Suppressor macrophage treated with lipopolysaccharide for 4 hours (primary cell): ENCODE data around the gene FOXD4L3.
"Not testable (repeated sequence)": the region's sequence is repeated elsewhere in the genome, so short reads cannot be mapped to it uniquely, and the experiment has no call there.

ENCODE experiments used
- DNase-seq: peaks from one replicate; pipeline ENCODE4 v3.0.0-alpha.2; 2020

The FOXD4L3 gene

DNA sequence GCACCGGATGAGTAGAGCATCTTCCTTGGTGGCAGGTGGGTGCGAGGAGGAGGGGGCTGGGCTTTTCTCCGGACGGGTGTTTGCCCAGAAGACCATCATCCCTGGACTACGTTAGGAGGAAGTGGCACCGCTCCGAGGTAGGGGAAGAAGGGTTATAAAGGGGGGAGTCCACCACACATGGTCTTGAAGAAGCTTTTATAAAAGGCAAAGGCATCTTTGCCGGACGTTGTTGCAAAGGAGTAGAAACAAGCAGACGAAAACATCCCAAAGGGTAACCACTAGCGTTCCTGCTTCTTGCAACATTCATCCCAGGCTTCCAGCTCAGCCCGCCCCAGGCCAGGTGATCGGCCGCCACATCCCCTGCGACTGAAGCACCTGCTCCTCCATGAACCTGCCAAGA lies at the start of gene FOXD4L3:
FOXD4L3 (plus strand) TSS at position 301 of the 400 bp plus-strand sequence; CDS start at position 386, 85 bp downstream.
- not testable (repeated sequence) for DNase-seq

DNA sequence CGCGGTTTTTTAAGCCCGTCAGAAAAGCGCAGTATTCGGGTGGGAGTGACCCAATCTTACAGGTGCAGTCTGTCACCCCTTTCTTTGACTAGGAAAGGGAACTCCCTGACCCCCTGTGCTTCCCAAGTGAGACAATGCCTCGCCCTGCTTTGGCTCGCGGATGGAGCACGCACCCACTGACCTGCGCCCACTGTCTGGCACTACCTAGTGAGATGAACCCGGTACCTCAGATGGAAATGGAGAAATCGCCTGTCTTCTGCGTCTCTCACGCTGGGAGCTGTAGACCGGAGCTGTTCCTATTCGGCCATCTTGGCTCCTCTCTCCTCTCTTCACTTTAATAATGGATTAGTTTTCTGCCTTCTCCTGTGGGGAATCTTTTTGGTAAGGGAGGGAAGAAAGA lies 21.6 kb upstream of the FOXD4L3 start:
- not testable (repeated sequence) for DNase-seq

DNA sequence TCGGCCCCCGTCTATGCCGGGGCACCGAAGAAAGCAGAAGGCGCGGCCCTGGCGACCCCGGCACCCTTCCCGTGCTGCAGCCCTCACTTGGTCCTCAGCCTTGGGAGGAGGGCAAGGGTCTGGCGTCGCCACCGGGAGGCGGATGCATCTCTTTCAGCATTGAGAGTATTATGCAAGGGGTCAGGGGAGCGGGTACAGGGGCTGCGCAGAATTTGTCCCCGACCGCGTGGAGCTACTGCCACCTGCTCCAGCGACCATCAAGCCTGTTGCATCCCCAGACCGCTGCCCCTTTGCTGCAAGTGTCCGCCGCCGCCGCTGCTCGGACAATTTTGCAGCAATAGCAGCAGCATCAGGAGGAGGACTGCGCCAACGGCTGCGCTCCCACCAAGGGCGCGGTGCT lies 1.1 kb downstream of the FOXD4L3 start:
- not testable (repeated sequence) for DNase-seq

DNA sequence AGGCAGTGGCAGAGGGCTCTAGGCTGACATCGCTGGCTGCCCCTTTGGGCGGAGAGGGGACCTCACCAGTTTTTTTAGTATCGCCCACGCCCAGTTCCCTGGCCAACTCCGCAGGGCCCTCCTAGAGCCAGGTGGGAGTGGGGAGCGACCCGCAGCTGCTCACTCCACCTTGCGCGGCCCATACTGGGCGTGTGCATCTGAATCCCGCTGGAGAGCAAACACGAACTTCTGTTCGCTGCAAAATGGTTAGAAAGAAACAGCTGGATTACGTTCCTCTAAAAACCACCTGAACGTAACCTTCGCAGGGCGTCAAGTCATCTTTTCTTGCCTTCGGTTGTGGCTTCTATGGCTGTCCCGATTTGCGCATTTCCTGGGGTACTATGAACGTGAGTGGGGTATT lies 1.5 kb downstream of the FOXD4L3 start:
- DNase-seq, result not testable (repeated sequence)

DNA sequence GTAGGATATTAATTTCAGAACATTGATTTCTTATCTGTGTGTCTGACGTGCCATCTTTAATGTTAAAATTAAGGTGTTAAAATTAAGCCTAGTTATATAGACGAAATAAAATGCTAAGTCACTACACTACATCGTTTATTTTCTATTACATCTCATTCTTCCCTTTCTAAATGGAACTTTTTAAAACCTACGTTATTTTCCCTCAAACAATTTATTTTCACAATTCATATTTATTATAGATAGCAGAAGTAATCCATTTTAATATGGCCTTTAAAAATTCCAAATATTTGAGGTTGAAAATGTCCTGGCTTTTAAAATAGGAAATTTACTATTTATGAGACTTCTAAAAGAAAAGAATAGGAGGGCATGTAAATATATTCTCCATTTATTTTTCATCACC lies 2.1 kb downstream of the FOXD4L3 start:
- DNase-seq, result not testable (repeated sequence)

DNA sequence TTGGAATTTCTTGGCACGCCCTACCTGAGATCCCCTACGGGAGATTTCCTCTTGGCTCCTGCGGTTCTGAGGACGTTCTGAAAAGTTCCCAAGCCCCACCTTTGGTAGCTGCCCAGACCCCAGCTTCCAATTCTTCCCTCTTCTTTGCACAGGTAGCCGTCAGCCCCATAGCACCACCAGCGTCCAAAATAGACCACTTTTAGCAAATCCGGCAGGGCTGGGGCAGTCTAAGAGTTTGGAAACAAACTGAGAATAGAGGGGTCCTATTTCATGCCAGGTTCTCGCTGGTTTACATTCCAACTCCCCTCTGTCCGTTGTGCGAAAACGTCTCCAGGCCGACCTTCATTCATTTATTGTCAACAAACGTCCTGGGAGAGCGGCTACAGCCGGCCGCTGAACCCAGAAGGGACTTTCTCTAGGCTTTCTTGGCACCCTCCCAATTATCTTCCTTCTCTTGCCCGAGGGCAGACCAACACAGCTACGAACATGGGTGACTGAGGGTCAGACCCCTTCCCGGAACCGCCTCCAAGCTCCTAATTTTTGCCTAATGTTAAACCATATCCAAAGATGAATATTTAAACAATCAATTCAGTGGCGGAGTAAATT lies 3.1 kb downstream of the FOXD4L3 start:
- DNase-seq, result not testable (repeated sequence)

DNA sequence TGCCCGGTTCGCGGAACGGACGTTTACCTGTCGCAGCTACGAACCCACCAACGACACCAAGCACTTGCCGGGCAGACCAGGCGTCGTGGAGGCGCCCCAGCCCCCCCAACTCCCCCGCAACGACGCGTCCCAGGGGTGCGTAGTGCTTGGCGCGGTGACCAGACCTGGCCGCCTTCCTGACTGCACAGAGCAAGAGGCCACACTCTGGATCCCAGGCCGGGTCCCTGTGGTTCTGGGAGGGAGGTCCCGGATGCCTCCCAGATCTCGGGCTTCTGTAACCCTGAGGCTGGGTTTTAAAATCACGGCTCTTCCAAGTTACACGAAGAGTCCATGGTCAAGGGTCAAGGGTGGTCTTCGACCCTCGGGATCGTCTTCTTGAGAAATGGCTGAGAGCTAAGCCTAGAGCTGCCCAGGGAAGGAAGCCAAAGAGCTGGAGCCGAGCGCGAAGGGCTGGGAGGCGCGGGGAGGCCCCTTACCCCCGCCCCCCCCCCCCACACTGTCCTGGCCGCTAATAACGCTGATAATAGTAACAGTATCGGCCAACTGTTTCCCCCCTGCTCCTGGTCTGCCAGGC lies 3.8 kb downstream of the FOXD4L3 start:
- not testable (repeated sequence) for DNase-seq

DNA sequence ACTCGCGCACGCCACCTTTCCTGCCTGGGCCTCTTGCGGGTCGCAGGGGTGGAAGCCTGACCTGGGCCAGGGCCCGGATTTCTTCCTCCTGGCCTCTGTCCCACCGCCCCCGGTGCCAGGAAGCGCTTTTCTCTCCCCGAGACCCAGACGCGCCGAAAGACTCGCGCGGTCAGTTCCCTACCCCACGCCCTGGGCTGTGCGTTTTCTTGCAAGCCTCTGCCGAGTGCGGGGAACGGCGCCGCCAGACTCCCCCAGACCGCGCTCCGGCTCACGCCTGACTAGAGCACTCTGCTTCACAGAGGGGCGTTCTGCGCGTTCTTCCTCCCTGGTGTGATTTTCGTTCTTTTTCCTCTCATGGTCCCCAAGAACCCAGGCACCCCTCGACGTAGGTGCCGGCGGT lies 4.5 kb downstream of the FOXD4L3 start:
- not testable (repeated sequence) for DNase-seq

DNA sequence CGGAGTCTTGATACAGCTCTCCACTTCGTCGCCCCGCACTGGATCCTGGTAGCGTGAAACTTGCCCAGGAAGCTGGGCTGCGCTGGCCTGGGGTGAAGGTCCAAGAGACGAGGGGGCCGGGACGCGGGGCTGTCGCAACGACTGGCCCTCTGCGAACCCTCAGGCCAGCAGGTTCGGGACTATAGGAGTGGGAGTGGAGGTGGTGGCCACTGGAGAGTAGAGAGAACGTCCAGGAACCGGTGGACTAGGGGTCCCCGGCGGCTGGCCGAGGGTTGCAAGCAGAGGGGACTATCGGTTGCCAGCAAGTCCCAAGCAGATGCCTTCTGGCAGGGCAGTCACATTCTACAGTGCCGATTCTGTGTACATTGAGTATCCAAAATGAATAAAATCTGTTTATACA lies 5.0 kb downstream of the FOXD4L3 start:
- not testable (repeated sequence) for DNase-seq

DNA sequence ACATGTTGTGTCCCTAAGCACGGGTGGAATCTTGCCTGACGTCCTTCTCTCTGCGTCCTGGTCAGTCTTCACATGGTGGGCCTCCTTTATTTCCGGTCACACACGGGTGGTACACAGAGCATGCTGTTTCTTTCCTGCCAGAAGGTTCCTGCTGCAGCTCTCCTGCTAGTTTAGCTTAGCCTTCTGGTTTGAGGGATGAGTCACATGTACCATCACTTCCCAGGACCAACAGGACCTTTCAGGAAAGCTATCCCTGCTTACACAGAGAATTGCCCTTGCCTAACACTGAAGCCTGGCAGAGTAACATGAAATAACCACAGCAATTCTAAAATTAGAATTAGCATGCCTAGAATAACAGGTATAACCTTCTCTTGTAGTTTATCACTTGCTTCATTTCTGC lies 8.5 kb downstream of the FOXD4L3 start:
- DNase-seq, result not testable (repeated sequence)

DNA sequence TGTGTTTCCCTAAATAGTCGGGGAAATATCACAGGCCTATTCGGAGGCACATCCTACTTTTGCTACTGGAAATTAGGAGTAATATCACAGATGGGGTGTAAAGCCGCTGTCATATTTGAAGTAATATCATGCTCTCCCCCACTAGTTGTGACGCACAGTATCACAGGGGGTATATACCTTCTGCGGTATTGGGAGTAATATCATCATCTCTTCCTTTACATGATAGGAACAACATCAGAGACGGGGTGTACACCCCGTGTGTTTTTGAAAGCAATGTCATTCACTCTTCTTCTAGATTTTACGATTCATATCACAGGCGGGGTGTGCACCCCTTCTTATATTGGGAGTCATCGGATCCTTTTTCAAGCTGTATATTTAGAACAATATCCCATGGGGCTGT lies 15.5 kb downstream of the FOXD4L3 start:
- not testable (repeated sequence) for DNase-seq

DNA sequence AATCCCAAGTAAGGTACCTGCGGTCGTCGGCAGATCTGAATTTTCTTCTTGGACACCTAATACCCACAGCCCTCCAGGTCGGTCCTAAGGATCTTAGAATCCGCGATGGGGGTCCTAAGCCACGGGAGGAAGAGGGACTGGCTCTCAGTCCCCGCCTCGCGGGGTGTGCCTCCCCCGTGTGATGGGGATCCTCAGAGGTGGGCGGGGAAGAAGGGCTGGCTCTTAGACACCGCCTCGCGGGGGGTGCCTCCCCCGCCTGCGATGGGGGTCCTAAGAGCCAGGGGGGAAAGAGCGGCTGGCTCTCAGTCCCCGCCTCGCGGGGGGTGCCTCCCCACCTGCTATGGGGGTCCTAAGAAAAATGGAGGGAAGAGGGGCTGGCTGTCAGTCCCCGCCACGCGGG lies 21.1 kb downstream of the FOXD4L3 start:
- not testable (repeated sequence) for DNase-seq

DNA sequence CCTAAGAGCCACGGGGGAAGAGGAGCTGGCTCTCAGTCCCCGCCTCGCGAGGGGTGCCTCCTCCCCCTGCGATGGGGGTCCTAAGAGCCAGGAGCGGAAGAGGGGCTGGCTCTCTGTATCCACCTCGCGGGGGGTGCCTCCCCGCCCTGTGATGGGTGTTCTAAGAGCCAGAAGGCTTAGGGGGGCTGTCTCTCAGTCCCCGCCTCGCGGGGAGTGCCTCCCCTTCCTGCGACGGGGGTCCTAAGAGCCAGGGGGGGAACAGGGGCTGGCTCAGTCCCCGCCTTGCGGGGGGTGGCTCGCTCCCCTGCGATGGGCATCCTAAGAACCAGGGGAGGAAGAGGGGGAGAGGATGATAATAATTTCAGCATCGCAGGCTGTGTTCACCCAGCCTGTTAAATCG lies 21.9 kb downstream of the FOXD4L3 start:
- not testable (repeated sequence) for DNase-seq

DNA sequence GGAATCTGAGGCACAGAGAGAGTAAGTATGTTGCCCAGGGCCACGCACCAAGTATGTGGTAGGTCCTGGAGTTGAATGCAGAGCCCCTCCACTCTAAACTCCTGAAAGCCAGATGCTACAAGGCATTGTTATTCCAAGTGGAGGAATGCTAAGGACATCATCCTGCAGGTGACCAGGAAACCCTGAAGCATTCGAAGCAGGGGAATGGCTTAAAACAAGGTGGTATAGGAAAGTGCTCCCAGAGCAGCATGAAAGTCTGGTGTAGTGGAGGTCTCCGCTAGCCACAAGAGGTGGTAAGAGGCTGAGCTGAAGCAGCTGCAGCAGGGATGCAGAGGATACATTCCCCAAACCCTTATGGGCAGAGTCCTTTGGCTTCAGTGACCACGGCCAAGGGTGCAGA lies 26.4 kb downstream of the FOXD4L3 start:
- not testable (repeated sequence) for DNase-seq

DNA sequence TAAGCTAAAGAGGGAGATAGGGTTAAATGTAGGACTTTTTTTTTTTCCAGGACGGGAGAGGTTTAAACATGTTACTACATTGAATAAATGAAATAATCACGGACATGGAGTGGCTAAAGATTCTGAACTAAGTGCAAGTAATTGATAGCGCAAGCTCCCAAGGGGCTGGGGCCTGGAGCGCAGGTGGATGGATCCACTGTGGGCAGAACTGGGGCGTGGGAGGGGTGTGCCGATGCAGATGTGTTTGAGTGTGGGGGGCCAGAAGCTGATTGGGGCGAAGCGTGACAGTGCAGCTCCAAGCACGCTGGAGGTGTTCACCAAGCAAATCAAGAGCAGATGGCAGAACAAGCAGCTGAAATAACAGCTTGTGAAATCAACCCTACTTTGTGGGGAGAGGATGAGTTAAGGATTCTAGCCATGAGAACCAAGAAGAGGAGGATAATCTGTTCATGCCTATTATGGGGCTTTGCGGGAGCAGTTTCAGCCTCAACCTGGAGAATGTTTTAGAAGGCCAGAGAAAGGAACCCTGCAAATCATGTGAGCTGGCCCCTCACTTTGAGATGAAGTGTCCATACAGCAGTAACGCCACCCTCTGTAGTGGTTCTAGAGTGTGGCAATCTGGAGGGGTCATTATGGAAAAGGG lies 28.0 kb downstream of the FOXD4L3 start:
- not testable (repeated sequence) for DNase-seq

DNA sequence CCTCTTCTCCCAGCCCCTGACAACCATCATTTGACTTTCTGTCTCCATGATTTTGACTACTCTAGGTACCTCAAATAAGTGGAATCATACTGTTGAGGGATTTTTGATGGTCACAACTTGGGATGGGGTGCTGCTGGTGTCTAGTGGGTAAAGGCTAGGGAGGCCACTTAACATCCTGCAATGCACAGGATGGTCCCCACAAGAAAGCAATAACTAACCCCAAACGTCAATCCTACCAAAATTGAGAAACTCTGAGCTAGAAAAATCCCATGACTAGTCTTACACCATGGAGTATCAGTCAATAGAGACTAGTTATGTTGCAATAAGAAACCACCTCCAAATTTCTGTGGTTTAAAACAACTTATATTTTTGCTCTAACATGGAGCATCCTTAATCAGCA lies 29.5 kb downstream of the FOXD4L3 start:
- DNase-seq, result not testable (repeated sequence)

DNA sequence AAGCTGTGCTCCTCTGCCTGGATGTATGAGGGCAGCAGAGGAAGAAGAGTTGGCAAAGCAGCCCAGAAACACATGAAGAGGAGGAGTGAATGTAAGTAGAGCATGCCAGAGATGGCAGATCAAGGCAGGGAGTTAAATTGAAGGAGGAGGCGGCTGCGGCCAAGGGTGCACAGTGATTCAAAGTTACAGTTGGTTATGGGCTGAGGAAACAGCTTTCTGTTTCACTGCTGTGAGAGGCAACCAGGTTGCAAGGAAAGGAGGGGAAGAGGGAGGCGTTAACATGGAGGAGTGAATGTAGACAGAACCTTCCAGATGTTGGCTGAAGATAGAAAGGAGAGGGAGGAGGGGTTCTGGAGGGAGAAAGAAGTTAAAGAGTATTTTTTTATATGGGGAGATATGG lies 33.3 kb downstream of the FOXD4L3 start:
- not testable (repeated sequence) for DNase-seq

DNA sequence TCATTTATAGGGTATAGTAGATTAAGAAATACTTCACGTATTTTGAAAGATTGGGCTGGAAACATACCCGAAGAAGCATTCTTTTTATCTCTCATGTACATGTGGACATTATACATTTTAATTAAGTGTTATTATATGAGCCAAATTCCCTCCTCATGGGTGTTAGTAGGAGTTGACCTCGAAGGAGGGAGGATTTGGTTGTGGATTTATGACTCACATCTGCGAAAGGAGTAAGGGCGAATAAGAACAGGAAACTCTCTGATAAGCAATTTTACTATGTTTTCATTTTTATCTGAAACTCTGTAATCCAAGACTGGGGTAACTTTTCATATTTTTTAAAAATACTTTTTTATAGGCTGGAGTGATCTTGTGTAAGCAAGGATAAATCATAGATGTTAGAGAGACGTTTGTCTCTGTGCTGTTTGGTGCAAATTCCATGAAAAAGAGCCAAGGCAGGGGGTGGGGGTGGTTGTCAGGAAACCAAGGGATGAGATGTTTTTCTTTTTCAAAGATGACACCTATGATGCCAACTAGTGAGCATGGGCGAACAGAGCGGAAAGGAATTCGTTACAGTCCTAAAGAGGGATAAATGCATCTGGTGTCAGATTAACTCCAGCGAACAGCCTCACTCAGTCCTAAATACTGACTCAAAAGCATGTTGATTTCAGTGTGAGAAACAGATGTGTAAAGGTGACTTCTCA lies 34.1 kb downstream of the FOXD4L3 start:
- not testable (repeated sequence) for DNase-seq

DNA sequence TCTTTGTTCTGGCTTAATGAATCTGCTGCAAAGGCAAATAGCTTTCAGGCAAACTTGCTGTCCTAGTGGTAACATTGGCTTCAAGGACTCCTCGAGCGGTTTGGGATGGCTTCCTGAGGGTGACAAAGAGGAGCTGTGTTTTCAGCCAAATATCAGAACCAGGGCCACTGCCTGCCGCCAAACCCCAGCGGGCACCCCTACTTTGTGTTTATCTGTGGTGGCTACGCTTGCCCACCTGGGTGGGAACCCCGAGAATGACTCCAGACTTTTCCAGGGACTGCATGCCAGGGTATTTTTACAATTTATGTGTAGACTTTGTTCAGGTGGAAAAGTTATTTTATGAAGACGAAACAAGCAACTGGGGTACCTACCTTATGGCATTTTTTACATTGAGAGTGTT lies 35.3 kb downstream of the FOXD4L3 start:
- DNase-seq, result not testable (repeated sequence)

DNA sequence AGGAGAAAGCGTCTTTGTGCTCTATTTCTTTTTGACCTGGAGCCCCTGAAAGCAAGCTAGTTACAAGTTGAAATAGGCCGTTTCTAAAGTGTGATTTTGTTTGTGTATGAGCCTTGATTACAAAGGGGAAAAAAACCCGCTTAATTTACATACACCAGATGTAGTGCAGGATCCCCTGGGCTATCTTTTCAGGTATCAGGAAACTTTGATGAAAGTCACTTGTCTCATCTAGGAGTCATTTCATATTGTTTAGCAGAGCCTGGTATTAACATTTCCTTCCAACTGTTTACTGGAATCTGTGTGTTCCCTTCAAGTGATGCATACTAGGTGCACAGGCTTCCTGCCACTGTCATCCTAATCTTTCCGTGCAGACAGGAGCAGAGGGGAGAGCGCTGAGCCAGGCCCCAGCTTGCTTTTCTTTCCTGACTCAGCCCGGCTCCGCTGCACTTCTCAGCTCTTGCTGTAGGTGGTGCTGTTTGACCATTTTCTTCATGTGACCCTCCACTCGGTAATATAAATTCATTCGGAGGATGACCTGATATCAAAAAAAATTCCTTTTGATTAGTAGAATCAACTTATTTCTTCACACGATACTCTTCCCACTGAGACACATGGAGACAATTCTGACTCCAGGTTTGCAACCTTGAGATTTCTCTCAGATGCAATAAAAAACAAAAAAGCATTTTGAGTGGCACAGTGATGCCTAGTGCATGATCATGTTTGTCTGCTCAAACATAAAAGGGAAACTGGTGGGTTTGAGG lies 39.8 kb downstream of the FOXD4L3 start:
- not testable (repeated sequence) for DNase-seq

DNA sequence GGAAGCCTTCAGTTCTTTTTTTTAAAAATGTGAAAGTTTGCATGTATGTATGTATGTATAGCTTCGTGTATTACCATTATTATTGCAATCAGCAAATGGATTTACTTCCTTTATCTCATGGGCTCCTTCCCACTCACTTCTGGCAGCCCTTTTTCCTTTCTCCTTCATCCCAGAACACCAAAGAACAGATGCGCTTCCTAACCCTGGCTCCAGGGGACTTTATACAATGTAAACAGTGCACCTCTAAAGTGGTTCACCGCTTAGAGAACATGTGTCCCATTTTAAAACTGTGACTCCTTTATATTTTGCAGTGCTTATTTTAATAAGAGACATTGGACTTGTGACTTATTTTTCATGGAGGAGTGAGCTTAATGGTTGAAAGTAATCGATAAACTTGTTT lies 40.6 kb downstream of the FOXD4L3 start:
- DNase-seq, result not testable (repeated sequence)

DNA sequence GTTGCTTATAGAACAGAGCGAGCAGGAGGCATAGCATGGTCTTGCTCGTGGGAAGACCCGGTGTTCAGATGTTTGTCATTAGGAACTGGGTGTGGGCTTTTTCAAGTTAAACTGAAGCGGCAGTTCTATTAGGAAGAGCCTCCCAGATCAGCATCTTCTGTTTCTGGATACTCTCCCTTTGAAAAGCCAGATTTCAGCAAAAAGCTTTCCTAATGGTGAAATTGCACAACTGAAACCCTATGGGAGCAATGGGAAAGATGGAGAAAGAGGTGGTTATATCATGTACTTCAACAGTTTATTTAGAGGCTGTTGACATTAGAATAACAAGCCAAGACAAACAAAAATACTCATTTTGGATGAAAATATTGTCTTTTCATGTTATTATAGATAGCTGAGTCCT lies 41.3 kb downstream of the FOXD4L3 start:
- not testable (repeated sequence) for DNase-seq

DNA sequence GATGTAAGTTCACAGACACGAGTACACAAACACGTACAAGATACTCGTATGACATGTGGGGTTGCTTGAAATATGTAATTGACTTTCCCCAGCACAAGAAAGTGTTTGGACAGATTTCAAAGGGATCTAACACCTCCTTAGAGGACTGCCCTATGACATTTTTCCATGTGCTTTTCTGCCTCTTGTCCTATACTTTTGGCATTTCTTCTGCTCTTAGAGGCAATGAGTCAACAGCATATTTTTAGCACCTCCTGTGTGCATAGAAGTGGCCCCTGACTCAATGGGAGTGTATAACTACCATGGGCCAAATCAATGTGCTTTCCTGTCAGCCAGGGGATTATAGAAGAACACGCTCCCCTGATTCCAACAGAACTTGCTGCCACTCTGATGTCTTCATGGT lies 49.0 kb downstream of the FOXD4L3 start:
- not testable (repeated sequence) for DNase-seq
